Panc1 (cell line): ENCODE data around the gene VSTM1. TPM values are rescaled to one million over a fixed set of nuclear protein-coding genes. Genes with fewer than 3 reads are reported as not detected.

ENCODE experiments used
- ATAC-seq: fragments of 200-7000 bp; cut with Tn5 transposase; 2 replicates; pipeline ENCODE4 v1.9.1; 2020; ENCODE audit warnings: mild to moderate bottlenecking, moderate library complexity
- BruUV-seq: library from RNA; stranded (reverse); fragments of 400-500 nt; replicated peaks from 2 replicates; lab custom pipeline; 2021; lab: Mats Ljungman, UMichigan
- CTCF ChIA-PET: fragments of 300-600 bp; sonication (Branson Sonifier 250); formaldehyde crosslinking; loops from one replicate; lab custom pipeline; 2022; ENCODE audit warnings: antibody characterized with exemption; lab: Charles Lee
- POLR2A ChIA-PET: fragments of 300-600 bp; sonication (Branson Sonifier 250); formaldehyde crosslinking; loops from one replicate; lab custom pipeline; 2022; ENCODE audit warnings: antibody characterized with exemption; lab: Charles Lee
- DNase-seq: peaks from one replicate; pipeline ENCODE4 v3.0.0-alpha.2; 2010; ENCODE audit warnings: low read depth, low spot score
- H3K27ac ChIP-seq: 2 replicates; pipeline ENCODE4 v1.5.1; 2011; ENCODE audit warnings: mild to moderate bottlenecking, low read length, inconsistent platforms
- H3K27me3 ChIP-seq: fragments of 200-500 bp; sonication (Bioruptor generic); 2 replicates; pipeline ENCODE4 v1.6.0; 2014; ENCODE audit warnings: low read length, inconsistent platforms; ENCODE audit not compliant: control insufficient read depth, insufficient read depth
- H3K36me3 ChIP-seq: fragments of 200-500 bp; sonication (Bioruptor generic); 2 replicates; pipeline ENCODE4 v1.5.1; 2014; ENCODE audit warnings: inconsistent platforms, mild to moderate bottlenecking, low read length, moderate library complexity; ENCODE audit not compliant: control insufficient read depth, insufficient read depth
- H3K4me1 ChIP-seq: 2 replicates; pipeline ENCODE4 v1.5.1; 2011; ENCODE audit warnings: inconsistent platforms, mild to moderate bottlenecking, low read length, moderate library complexity; ENCODE audit not compliant: control insufficient read depth, insufficient read depth
- H3K4me3 ChIP-seq, 2 experiments: 2 replicates each; pipeline ENCODE4 v1.5.1; 2011 to 2012; ENCODE audit warnings: low read depth in 2 of 2, low read length in 2 of 2, mild to moderate bottlenecking in 2 of 2, inconsistent platforms in 1 of 2, moderate library complexity in 1 of 2
- H3K9me3 ChIP-seq: fragments of 200-500 bp; sonication (Bioruptor generic); 2 replicates; pipeline ENCODE4 v1.5.1; 2014; ENCODE audit warnings: low read depth, mild to moderate bottlenecking, inconsistent platforms, low read length, moderate library complexity; ENCODE audit not compliant: control insufficient read depth, insufficient read depth
- POLR2AphosphoS5 ChIP-seq: IDR thresholded peaks from 2 replicates; pipeline ENCODE4 v1.6.1; 2012; ENCODE audit warnings: mild to moderate bottlenecking, low read depth, low read length, moderate library complexity
- SIN3A ChIP-seq: IDR thresholded peaks from 2 replicates; pipeline ENCODE4 v1.6.1; 2012; ENCODE audit warnings: low read depth, mild to moderate bottlenecking, low read length, moderate library complexity, borderline replicate concordance; ENCODE audit not compliant: insufficient read depth
- TCF7L2 ChIP-seq: IDR thresholded peaks from 2 replicates; pipeline ENCODE4 v1.6.1; 2011; ENCODE audit warnings: mild to moderate bottlenecking, low read depth, low read length, inconsistent platforms
- in situ Hi-C: cut with HindIII; loops from 2 replicates; pipeline ENCODE4 v1.10.0; 2016; ENCODE audit warnings: low sequenced_read_pairs, low pct_unique_long_range_greater_than_20kb
- intact Hi-C: fragments of 100-400 bp; cut with micrococcal nuclease; formaldehyde crosslinking; loops from one replicate; pipeline ENCODE4 v1.10.0; 2022; ENCODE audit not compliant: unreplicated experiment
- total RNA-seq: library from RNA; stranded (reverse); gene quantifications from one replicate; pipeline ENCODE4 v1.2.1, GENCODE V29; 2021; ENCODE audit not compliant: unreplicated experiment
- TF ChIP-seq, protein P1 (sequence below), 2 experiments: IDR thresholded peaks; 2 replicates each; pipeline ENCODE4 v1.6.1; 2011 to 2012; ENCODE audit warnings: low read depth in 2 of 2, control low read depth in 1 of 2, low read length in 1 of 2, mild to moderate bottlenecking in 1 of 2, moderate library complexity in 1 of 2; ENCODE audit not compliant: insufficient read depth in 1 of 2
- TF ChIP-seq, protein P2 (sequence below): fragments of 450-650 bp; IDR thresholded peaks from 2 replicates; pipeline ENCODE4 v1.5.1; 2017; ENCODE audit warnings: mild to moderate bottlenecking

Gene VSTM1
- total RNA-seq, 1 experiment from 2014 or later: 1.5 TPM

DNA sequence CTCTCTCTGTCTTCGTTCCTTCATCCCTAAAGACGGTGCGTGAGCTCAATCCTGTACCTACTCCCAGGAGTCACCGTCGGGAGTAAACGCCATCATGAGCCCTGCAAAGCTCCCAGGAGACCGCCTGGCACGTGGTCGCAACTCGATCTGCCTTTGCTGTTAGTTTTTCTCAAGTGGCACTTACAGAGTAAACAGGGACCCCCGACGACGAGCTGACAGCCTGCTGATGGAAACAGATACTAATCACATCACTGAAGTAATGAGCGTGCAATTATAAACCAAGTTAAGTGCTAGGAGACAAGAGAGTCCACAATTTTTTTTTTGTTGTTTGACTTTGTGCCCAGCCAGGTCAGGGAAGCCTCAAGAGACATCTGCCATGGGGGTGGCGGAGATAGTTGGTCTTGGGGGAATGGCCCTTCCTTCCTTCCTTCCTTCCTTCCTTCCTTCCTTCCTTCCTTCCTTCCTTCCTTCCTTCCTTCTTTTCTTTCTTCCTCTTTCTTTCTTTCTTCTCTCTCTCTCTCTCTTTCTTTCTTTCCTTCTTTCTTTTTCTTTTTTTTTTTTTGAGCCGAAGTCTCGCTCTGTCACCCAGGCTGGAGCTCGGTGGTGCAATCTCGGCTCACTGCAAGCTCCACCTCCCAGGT lies 48.7 kb downstream of the VSTM1 start:
- Histone ChIP-seq H3K4me3 (no peak overlapping the region), H3K9me3 (no peaks in the 10 kb centered on the region), H3K36me3 (no peaks in the 10 kb centered on the region), H3K4me1 (peaks cover 10% of the 10 kb centered on the region), H3K27me3 (no peaks in the 10 kb centered on the region), H3K27ac (peak overlapping the region; percentile 82)
- ChIA-PET CTCF (no interaction called here), POLR2A (interaction anchor here (0.6 kb wide), 1 partner anchor 18 kb away, joined by 18 read pairs; no protein-coding TSS in a partner anchor)
- TF ChIP-seq, protein P1, sequence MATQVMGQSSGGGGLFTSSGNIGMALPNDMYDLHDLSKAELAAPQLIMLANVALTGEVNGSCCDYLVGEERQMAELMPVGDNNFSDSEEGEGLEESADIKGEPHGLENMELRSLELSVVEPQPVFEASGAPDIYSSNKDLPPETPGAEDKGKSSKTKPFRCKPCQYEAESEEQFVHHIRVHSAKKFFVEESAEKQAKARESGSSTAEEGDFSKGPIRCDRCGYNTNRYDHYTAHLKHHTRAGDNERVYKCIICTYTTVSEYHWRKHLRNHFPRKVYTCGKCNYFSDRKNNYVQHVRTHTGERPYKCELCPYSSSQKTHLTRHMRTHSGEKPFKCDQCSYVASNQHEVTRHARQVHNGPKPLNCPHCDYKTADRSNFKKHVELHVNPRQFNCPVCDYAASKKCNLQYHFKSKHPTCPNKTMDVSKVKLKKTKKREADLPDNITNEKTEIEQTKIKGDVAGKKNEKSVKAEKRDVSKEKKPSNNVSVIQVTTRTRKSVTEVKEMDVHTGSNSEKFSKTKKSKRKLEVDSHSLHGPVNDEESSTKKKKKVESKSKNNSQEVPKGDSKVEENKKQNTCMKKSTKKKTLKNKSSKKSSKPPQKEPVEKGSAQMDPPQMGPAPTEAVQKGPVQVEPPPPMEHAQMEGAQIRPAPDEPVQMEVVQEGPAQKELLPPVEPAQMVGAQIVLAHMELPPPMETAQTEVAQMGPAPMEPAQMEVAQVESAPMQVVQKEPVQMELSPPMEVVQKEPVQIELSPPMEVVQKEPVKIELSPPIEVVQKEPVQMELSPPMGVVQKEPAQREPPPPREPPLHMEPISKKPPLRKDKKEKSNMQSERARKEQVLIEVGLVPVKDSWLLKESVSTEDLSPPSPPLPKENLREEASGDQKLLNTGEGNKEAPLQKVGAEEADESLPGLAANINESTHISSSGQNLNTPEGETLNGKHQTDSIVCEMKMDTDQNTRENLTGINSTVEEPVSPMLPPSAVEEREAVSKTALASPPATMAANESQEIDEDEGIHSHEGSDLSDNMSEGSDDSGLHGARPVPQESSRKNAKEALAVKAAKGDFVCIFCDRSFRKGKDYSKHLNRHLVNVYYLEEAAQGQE (IDR thresholded peaks at IDR 0.05; ENCODE audit: insufficient read depth in 1 of 2, low read depth in 2 of 2, low read length in 1 of 2): no peak
- no peak for TF ChIP-seq POLR2AphosphoS5
- TF ChIP-seq, protein P2, sequence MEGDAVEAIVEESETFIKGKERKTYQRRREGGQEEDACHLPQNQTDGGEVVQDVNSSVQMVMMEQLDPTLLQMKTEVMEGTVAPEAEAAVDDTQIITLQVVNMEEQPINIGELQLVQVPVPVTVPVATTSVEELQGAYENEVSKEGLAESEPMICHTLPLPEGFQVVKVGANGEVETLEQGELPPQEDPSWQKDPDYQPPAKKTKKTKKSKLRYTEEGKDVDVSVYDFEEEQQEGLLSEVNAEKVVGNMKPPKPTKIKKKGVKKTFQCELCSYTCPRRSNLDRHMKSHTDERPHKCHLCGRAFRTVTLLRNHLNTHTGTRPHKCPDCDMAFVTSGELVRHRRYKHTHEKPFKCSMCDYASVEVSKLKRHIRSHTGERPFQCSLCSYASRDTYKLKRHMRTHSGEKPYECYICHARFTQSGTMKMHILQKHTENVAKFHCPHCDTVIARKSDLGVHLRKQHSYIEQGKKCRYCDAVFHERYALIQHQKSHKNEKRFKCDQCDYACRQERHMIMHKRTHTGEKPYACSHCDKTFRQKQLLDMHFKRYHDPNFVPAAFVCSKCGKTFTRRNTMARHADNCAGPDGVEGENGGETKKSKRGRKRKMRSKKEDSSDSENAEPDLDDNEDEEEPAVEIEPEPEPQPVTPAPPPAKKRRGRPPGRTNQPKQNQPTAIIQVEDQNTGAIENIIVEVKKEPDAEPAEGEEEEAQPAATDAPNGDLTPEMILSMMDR: no peak
- no peak for TF ChIP-seq TCF7L2
- TF ChIP-seq SIN3A: no peak
- ATAC-seq (no peak), DNase-seq (no peak)
- BruUV-seq: no TSS peak
- intact Hi-C loops (no loop called here), in situ Hi-C loops (no loop called here)

DNA sequence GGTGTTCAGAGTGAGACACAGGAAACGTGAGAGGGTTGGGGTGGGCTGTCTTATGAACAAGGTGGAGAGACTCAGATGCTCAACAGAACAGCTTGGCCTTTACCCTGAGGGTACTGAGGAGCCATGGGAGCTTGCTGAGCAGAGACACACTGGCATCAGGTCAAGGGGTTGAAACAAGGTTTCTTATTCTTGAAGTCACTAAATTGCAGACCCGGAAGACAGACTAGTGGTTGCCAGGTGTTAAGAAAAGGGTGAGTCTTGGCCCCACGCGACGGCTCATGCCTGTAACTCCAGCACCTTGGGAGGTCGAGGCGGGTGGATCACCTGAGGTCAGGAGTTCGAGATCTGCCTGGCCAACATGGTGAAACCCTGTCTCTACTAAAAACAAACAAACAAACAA lies 49.8 kb downstream of the VSTM1 start:
- Histone ChIP-seq H3K4me3 (no peak overlapping the region), H3K4me1 (peaks cover 12% of the 10 kb centered on the region), H3K27me3 (no peaks in the 10 kb centered on the region), H3K9me3 (no peaks in the 10 kb centered on the region), H3K36me3 (no peaks in the 10 kb centered on the region), H3K27ac (peak overlapping the region; percentile 82)
- DNase-seq (no peak), ATAC-seq (0 out of 2 replicates have a peak, but pooled peaks have one; percentile 11)
- in situ Hi-C loops: no loop called here
- intact Hi-C loops: no loop called here
- BruUV-seq: no TSS peak
- ChIA-PET POLR2A (interaction anchor here (0.8 kb wide), 1 partner anchor 25 kb away, joined by 9 read pairs; no protein-coding TSS in a partner anchor), CTCF (no interaction called here)
- no peak for TF ChIP-seq SIN3A
- no peak for TF ChIP-seq POLR2AphosphoS5
- no peak for TF ChIP-seq TCF7L2
- TF ChIP-seq, protein P2: no peak
- TF ChIP-seq, protein P1 (IDR thresholded peaks at IDR 0.05; ENCODE audit: insufficient read depth in 1 of 2, low read depth in 2 of 2, low read length in 1 of 2): no peak
